ENCODE data around the gene ADAMTS6.

Gene ADAMTS6

DNA sequence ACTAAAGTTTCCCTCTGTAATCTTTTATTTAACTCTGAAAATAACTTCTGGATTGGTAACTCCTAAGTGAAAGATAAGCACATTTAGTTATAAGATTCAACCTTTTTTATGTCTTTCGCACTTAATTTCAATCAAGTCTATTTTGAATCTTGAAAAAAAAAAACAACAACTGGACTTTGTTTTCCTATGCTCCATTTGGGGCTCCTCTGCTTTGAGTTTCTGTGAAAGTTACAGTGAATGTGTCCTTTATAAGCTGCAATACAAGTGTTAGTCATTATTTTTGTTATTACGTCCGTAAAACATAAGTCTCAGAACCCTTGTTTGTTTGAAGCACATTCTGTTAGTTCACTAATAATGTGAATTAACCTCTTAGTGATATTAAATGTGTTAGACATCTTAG, 276.8 kb downstream of the ADAMTS6 start:
- Histone ChIP-seq H4K20me1 (ENCODE audit: insufficient read depth, low read length) (no peaks in the 10 kb centered on the region), H3K36me3 (ENCODE audit: insufficient read depth, low read length) (no peaks in the 10 kb centered on the region), H3K4me2 (ENCODE audit: insufficient read depth, low read length) (no peak overlapping the region), H3K27ac (ENCODE audit: low read length) (no peak overlapping the region), H3K79me2 (ENCODE audit: insufficient read depth, low read length) (no peaks in the 10 kb centered on the region), H3K4me3 (ENCODE audit: low read depth in 1 of 2, low read length in 2 of 2) (no peak overlapping the region), H3K9ac (ENCODE audit: low read depth, low read length) (no peak overlapping the region), H3K9me3 (ENCODE audit: insufficient read depth, low read length, severe bottlenecking) (no peaks in the 10 kb centered on the region), H2AFZ (ENCODE audit: low read depth, low read length) (no peak overlapping the region), H3K4me1 (ENCODE audit: insufficient read depth, low read length) (no peaks in the 10 kb centered on the region), H3K27me3 (ENCODE audit: insufficient read depth, low read length, poor library complexity) (no peaks in the 10 kb centered on the region)
- TF ChIP-seq, protein P1, sequence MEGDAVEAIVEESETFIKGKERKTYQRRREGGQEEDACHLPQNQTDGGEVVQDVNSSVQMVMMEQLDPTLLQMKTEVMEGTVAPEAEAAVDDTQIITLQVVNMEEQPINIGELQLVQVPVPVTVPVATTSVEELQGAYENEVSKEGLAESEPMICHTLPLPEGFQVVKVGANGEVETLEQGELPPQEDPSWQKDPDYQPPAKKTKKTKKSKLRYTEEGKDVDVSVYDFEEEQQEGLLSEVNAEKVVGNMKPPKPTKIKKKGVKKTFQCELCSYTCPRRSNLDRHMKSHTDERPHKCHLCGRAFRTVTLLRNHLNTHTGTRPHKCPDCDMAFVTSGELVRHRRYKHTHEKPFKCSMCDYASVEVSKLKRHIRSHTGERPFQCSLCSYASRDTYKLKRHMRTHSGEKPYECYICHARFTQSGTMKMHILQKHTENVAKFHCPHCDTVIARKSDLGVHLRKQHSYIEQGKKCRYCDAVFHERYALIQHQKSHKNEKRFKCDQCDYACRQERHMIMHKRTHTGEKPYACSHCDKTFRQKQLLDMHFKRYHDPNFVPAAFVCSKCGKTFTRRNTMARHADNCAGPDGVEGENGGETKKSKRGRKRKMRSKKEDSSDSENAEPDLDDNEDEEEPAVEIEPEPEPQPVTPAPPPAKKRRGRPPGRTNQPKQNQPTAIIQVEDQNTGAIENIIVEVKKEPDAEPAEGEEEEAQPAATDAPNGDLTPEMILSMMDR (IDR thresholded peaks at IDR 0.05; ENCODE audit: borderline replicate concordance, extremely low read depth, low read length, poor library complexity, severe bottlenecking) = no peak
- TF ChIP-seq EZH2 (IDR thresholded peaks at IDR 0.05; ENCODE audit: borderline replicate concordance, low read depth, low read length, severe bottlenecking) = no peak
- no peak for DNase-seq
- no peak for ATAC-seq (ENCODE audit: insufficient read depth, low read depth)

DNA sequence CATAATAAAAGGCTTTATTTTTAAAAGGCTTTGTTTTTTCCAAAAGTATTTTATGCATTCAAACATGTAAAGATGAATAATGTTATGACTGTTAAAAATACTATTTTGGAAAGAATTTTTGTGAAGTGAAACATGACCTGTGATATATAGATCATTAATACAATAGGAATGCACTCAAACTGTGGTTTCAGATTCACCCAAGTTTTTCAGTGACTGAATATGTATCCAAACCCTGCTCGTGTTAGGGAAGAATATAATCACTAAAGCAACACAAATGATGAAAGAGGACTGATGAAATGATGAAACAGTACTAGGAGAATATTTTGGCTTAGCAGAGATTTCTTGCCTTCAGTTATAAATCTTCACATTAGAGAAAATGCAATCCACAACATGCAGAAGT, 278.0 kb downstream of the ADAMTS6 start:
- Histone ChIP-seq H3K27me3 (ENCODE audit: insufficient read depth, low read length, poor library complexity) (no peaks in the 10 kb centered on the region), H3K79me2 (ENCODE audit: insufficient read depth, low read length) (no peaks in the 10 kb centered on the region), H2AFZ (ENCODE audit: low read depth, low read length) (no peak overlapping the region), H3K9ac (ENCODE audit: low read depth, low read length) (no peak overlapping the region), H3K36me3 (ENCODE audit: insufficient read depth, low read length) (no peaks in the 10 kb centered on the region), H3K4me1 (ENCODE audit: insufficient read depth, low read length) (no peaks in the 10 kb centered on the region), H3K4me2 (ENCODE audit: insufficient read depth, low read length) (no peak overlapping the region), H3K4me3 (ENCODE audit: low read depth in 1 of 2, low read length in 2 of 2) (no peak overlapping the region), H3K27ac (ENCODE audit: low read length) (no peak overlapping the region), H3K9me3 (ENCODE audit: insufficient read depth, low read length, severe bottlenecking) (no peaks in the 10 kb centered on the region), H4K20me1 (ENCODE audit: insufficient read depth, low read length) (no peaks in the 10 kb centered on the region)
- TF ChIP-seq, protein P1 (IDR thresholded peaks at IDR 0.05; ENCODE audit: borderline replicate concordance, extremely low read depth, low read length, poor library complexity, severe bottlenecking) = no peak
- TF ChIP-seq EZH2 (IDR thresholded peaks at IDR 0.05; ENCODE audit: borderline replicate concordance, low read depth, low read length, severe bottlenecking) = no peak
- ATAC-seq (ENCODE audit: insufficient read depth, low read depth) (no peak), DNase-seq (no peak)

DNA sequence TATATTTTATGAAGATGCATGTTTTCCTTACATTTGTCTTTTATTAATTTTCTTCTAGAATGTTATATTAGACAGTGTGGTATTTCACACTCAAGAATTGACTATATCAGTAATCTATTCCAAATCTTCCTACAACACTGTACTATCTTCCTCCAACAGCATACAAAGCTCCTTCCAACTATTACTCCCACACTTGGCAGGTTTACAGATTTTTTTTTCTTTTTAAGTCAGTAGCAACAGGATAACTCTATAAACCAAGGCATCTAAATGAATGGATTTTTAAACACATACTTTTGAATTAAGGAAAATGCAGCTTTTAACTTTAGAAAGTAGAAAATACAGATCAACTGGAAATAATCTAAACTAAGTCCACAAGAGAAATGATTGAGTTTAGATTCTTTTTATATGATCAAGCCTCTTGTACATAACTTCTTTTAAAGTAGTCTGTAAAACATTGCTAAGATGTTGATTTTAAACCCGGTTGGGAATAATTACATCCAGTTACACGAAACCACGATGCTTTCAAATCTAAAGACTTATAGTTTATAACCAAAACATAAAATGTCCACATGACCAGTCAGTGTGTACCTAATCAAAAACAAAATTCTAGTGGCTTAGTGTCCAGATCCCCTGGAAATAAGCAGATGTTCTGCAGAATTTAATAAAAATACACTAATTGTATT, 281.6 kb downstream of the ADAMTS6 start:
- Histone ChIP-seq H2AFZ (ENCODE audit: low read depth, low read length) (no peak overlapping the region), H3K4me1 (ENCODE audit: insufficient read depth, low read length) (0 out of 2 replicates have a peak, but pooled peaks cover 3% of the 10 kb centered on the region), H3K36me3 (ENCODE audit: insufficient read depth, low read length) (no peaks in the 10 kb centered on the region), H4K20me1 (ENCODE audit: insufficient read depth, low read length) (no peaks in the 10 kb centered on the region), H3K9ac (ENCODE audit: low read depth, low read length) (no peak overlapping the region), H3K27me3 (ENCODE audit: insufficient read depth, low read length, poor library complexity) (no peaks in the 10 kb centered on the region), H3K9me3 (ENCODE audit: insufficient read depth, low read length, severe bottlenecking) (no peaks in the 10 kb centered on the region), H3K27ac (ENCODE audit: low read length) (no peak overlapping the region), H3K79me2 (ENCODE audit: insufficient read depth, low read length) (no peaks in the 10 kb centered on the region), H3K4me3 (ENCODE audit: low read depth in 1 of 2, low read length in 2 of 2) (no peak overlapping the region), H3K4me2 (ENCODE audit: insufficient read depth, low read length) (no peak overlapping the region)
- no peak for TF ChIP-seq EZH2 (IDR thresholded peaks at IDR 0.05; ENCODE audit: borderline replicate concordance, low read depth, low read length, severe bottlenecking)
- TF ChIP-seq, protein P1 (IDR thresholded peaks at IDR 0.05; ENCODE audit: borderline replicate concordance, extremely low read depth, low read length, poor library complexity, severe bottlenecking) = no peak
- ATAC-seq (ENCODE audit: insufficient read depth, low read depth) (no peak), DNase-seq (no peak)
